GM12872 (cell line): ENCODE data around the gene PGBD1.

Experiments
- TF ChIP-seq, protein P1 (sequence below): IDR thresholded peaks from 3 replicates; pipeline ENCODE4 v1.5.1; 2011; ENCODE audit warnings: low read depth, mild to moderate bottlenecking, low read length, moderate library complexity; ENCODE audit not compliant: insufficient read depth

PGBD1 gene

GRCh38 chr6:28330041-28330440 lies 48.7 kb downstream of the PGBD1 start:
- TF ChIP-seq, protein P1, sequence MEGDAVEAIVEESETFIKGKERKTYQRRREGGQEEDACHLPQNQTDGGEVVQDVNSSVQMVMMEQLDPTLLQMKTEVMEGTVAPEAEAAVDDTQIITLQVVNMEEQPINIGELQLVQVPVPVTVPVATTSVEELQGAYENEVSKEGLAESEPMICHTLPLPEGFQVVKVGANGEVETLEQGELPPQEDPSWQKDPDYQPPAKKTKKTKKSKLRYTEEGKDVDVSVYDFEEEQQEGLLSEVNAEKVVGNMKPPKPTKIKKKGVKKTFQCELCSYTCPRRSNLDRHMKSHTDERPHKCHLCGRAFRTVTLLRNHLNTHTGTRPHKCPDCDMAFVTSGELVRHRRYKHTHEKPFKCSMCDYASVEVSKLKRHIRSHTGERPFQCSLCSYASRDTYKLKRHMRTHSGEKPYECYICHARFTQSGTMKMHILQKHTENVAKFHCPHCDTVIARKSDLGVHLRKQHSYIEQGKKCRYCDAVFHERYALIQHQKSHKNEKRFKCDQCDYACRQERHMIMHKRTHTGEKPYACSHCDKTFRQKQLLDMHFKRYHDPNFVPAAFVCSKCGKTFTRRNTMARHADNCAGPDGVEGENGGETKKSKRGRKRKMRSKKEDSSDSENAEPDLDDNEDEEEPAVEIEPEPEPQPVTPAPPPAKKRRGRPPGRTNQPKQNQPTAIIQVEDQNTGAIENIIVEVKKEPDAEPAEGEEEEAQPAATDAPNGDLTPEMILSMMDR, result no peak

- TF ChIP-seq, protein P1, result no peak
These were observed 51.7 kb downstream of the PGBD1 start for GRCh38 chr6:28333047-28333446.

- TF ChIP-seq, protein P1, result no peak
These were observed 52.2 kb downstream of the PGBD1 start for GRCh38 chr6:28333599-28334018.

GRCh38 chr6:28334286-28335039 lies 53.1 kb downstream of the PGBD1 start:
- TF ChIP-seq, protein P1, result no peak

DNA sequence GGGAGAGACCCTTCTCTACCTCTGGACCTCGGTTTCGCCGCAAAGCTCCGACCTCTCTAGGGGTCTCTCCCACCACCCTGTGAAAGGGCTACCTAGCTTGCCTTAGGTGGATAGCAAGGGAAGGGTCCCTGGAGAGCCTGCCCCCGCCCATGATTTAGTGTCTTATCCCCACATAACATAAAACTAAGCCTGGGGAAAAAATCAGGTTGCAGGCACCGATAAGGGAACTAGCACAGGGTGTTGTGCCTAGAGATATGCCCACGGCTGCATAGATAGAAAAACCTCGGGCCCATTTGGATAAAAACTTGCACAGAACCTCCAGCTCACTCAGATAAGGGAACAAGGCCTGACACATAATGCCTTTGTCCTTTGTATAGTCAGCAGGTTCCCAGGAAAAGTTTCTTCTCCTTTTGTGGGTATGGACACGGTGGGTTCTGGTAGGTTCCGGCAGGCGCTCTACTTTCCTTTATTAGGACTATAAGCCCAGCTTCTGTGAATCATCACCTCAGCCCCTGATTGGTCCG lies 53.7 kb downstream of the PGBD1 start:
- TF ChIP-seq, protein P1, result no peak

DNA sequence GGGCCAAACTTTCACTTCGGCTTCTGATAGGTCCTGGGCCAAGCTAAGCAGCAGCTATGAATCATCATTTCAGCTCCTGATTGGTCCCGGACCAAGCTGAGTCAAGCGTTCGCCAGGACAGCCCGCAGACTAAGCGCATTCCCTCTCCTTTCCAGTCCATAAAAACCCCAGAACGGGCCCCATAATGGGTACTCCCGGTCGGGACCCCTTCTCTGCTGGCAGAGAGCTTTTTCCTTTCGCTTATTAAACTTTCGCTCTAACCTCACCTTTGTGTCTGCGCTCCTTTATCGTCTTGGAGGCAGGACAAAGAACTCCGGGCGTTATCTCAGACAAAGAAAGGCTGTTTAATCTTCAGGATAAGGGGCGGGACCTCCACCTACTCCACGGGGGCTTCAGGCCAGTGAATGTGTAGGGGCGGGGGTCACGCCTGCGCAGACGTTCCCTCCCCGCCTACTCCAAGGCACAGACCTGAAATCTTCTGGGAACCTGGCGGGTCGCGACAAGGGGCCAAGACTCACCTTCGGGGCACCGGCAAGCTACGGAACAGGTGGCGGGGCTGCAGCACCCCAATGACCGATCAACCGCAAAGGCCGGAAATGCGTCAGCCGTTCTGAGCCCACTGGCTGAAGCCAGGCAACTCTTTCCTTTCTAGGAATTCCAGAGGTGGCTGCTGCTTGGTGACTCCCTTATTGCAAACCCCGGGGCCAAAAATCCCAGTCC lies 54.4 kb downstream of the PGBD1 start, which contains the start of gene ZSCAN31:
Gene ZSCAN31, minus strand, starts transcription at position 585 of the 720 bp plus-strand sequence. CDS start 6,465 bp downstream, outside the sequence.
- TF ChIP-seq, protein P1, result no peak

GRCh38 chr6:28336284-28337120 lies 55.1 kb downstream of the PGBD1 start:
- TF ChIP-seq, protein P1, result no peak
